Hepatocyte (in vitro differentiated cells): Measurements from ENCODE around the gene SSBP3. TPM values are rescaled to one million over a fixed set of nuclear protein-coding genes. Genes with fewer than 3 reads are reported as not detected.

Experiments used
- DNase-seq: peaks from one replicate; pipeline ENCODE4 v3.0.0-alpha.2; 2016; ENCODE audit warnings: low spot score
- H2AFZ ChIP-seq: fragments of 200-600 bp; sonication (generic); 2 replicates; pipeline ENCODE4 v1.6.0; 2016; ENCODE audit warnings: antibody characterized with exemption, mild to moderate bottlenecking
- H3K27ac ChIP-seq: fragments of 200-600 bp; sonication (generic); 2 replicates; pipeline ENCODE4 v1.5.1; 2016; ENCODE audit warnings: mild to moderate bottlenecking
- H3K27me3 ChIP-seq: fragments of 200-600 bp; sonication (generic); 2 replicates; pipeline ENCODE4 v1.6.1; 2016
- H3K36me3 ChIP-seq: fragments of 200-600 bp; sonication (generic); replicated peaks from 2 replicates; pipeline ENCODE4 v1.5.1; 2016; ENCODE audit warnings: low read depth; ENCODE audit not compliant: insufficient read depth
- H3K4me1 ChIP-seq: fragments of 200-600 bp; sonication (generic); 2 replicates; pipeline ENCODE4 v1.5.1; 2016; ENCODE audit warnings: mild to moderate bottlenecking, moderate library complexity; ENCODE audit not compliant: insufficient read depth
- H3K4me2 ChIP-seq: fragments of 200-600 bp; sonication (generic); 2 replicates; pipeline ENCODE4 v1.6.0; 2016
- H3K4me3 ChIP-seq: fragments of 200-600 bp; sonication (generic); 2 replicates; pipeline ENCODE4 v1.5.1; 2016; ENCODE audit warnings: mild to moderate bottlenecking
- H3K79me2 ChIP-seq: fragments of 200-600 bp; sonication (generic); 2 replicates; pipeline ENCODE4 v1.6.0; 2017; ENCODE audit warnings: mild to moderate bottlenecking
- H3K9me2 ChIP-seq: fragments of 200-600 bp; sonication (generic); replicated peaks from 2 replicates; pipeline ENCODE4 v1.6.0; 2017; ENCODE audit warnings: mild to moderate bottlenecking; ENCODE audit not compliant: insufficient read depth
- H3K9me3 ChIP-seq: fragments of 200-600 bp; sonication (generic); 2 replicates; pipeline ENCODE4 v1.5.1; 2016; ENCODE audit warnings: low read depth, mild to moderate bottlenecking
- H4K20me1 ChIP-seq: fragments of 200-600 bp; sonication (generic); 2 replicates; pipeline ENCODE4 v1.6.0; 2016; ENCODE audit warnings: mild to moderate bottlenecking; ENCODE audit not compliant: insufficient read depth, poor library complexity, severe bottlenecking
- EZH2 ChIP-seq: fragments of 200-600 bp; sonication (generic); IDR thresholded peaks from 2 replicates; pipeline ENCODE4 v1.6.1; 2016; ENCODE audit warnings: antibody characterized with exemption, mild to moderate bottlenecking, borderline replicate concordance
- EZH2phosphoT487 ChIP-seq: fragments of 200-600 bp; sonication (generic); IDR thresholded peaks from one replicate; pipeline ENCODE4 v1.6.1; 2018; ENCODE audit warnings: antibody characterized with exemption, mild to moderate bottlenecking, low read depth, moderate library complexity; ENCODE audit not compliant: unreplicated experiment, severe bottlenecking
- WGBS: methylation state at CpG from one replicate; pipeline ENCODE4 v1.1.6; 2016; ENCODE audit warnings: low lambda C conversion rate; ENCODE audit errors: missing lambda C conversion rate; 5-methylcytosine and 5-hydroxymethylcytosine counted together
- polyA plus RNA-seq: library from polyadenylated mRNA; unstranded; fragments of >200 nt; fragmentation: Nextera tagmentation; extraction: Ambion mirVana; gene quantifications from 2 replicates; pipeline ENCODE4 v1.2.1, GENCODE V29; 2016
- total RNA-seq: library from RNA; depleted of rRNA; stranded (reverse); fragments of >200 nt; gene quantifications from 2 replicates; pipeline ENCODE4 v1.2.3, GENCODE V29; 2014
- TF ChIP-seq, protein P1 (sequence below): fragments of 200-600 bp; sonication (generic); IDR thresholded peaks from 2 replicates; pipeline ENCODE4 v1.5.1; 2016; ENCODE audit warnings: antibody characterized with exemption, mild to moderate bottlenecking; ENCODE audit not compliant: poor library complexity

The SSBP3 gene
- total and polyA plus RNA-seq, 2 experiments from 2014 or later: 25.8 to 47.2 TPM

- TF ChIP-seq EZH2phosphoT487: no peak
- TF ChIP-seq EZH2: no peak
- TF ChIP-seq, protein P1, sequence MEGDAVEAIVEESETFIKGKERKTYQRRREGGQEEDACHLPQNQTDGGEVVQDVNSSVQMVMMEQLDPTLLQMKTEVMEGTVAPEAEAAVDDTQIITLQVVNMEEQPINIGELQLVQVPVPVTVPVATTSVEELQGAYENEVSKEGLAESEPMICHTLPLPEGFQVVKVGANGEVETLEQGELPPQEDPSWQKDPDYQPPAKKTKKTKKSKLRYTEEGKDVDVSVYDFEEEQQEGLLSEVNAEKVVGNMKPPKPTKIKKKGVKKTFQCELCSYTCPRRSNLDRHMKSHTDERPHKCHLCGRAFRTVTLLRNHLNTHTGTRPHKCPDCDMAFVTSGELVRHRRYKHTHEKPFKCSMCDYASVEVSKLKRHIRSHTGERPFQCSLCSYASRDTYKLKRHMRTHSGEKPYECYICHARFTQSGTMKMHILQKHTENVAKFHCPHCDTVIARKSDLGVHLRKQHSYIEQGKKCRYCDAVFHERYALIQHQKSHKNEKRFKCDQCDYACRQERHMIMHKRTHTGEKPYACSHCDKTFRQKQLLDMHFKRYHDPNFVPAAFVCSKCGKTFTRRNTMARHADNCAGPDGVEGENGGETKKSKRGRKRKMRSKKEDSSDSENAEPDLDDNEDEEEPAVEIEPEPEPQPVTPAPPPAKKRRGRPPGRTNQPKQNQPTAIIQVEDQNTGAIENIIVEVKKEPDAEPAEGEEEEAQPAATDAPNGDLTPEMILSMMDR: no peak
- Histone ChIP-seq H2AFZ (no peak overlapping the region), H4K20me1 (peaks cover 51% of the 10 kb centered on the region), H3K4me1 (peaks cover 53% of the 10 kb centered on the region), H3K36me3 (no peaks in the 10 kb centered on the region), H3K4me2 (no peak overlapping the region), H3K9me3 (no peaks in the 10 kb centered on the region), H3K27ac (no peak overlapping the region), H3K27me3 (no peaks in the 10 kb centered on the region), H3K79me2 (peaks cover 77% of the 10 kb centered on the region), H3K9me2 (no peaks in the 10 kb centered on the region), H3K4me3 (no peak overlapping the region)
- no peak for DNase-seq
- 81% methylated on average over 8 of the region's 8 CpGs for WGBS
Measured at GRCh38 chr1:54274448-54274847, 131.7 kb downstream of the SSBP3 start.

GRCh38 chr1:54273795-54274163 lies 132.4 kb downstream of the SSBP3 start:
- DNase-seq: peak; percentile 38
- peaks cover 53% of the 10 kb centered on the region for H3K4me1 ChIP-seq
- peaks cover 58% of the 10 kb centered on the region for H4K20me1 ChIP-seq
- no peak overlapping the region for H2AFZ ChIP-seq
- H3K36me3 ChIP-seq: no peaks in the 10 kb centered on the region
- no peaks in the 10 kb centered on the region for H3K9me2 ChIP-seq
- 83% methylated on average over 5 of the region's 5 CpGs for WGBS
- H3K4me3 ChIP-seq: no peak overlapping the region
- no peaks in the 10 kb centered on the region for H3K9me3 ChIP-seq
- H3K4me2 ChIP-seq: peak overlapping the region; percentile 61
- H3K27me3 ChIP-seq: no peaks in the 10 kb centered on the region
- peaks cover 77% of the 10 kb centered on the region for H3K79me2 ChIP-seq
- H3K27ac ChIP-seq: peak overlapping the region; percentile 88
- TF ChIP-seq, protein P1: no peak
- no peak for TF ChIP-seq EZH2phosphoT487
- TF ChIP-seq EZH2: no peak

- no peaks in the 10 kb centered on the region for H3K36me3 ChIP-seq
- H3K27ac ChIP-seq: peak overlapping the region; percentile 88
- no peak overlapping the region for H2AFZ ChIP-seq
- peak overlapping the region; percentile 61 for H3K4me2 ChIP-seq
- H4K20me1 ChIP-seq: peaks cover 63% of the 10 kb centered on the region
- peaks cover 53% of the 10 kb centered on the region for H3K4me1 ChIP-seq
- TF ChIP-seq, protein P1: peak; percentile 42
- TF ChIP-seq EZH2phosphoT487 (no peak), EZH2 (no peak)
- no peak overlapping the region for H3K4me3 ChIP-seq
- no peaks in the 10 kb centered on the region for H3K27me3 ChIP-seq
- peak; percentile 89 for DNase-seq
- WGBS: 51% methylated on average over 22 of the region's 22 CpGs
- H3K79me2 ChIP-seq: peaks cover 77% of the 10 kb centered on the region
- no peaks in the 10 kb centered on the region for H3K9me2 ChIP-seq
- H3K9me3 ChIP-seq: no peaks in the 10 kb centered on the region
Measured at GRCh38 chr1:54273092-54273794, 133.0 kb downstream of the SSBP3 start.
